Frontal cortex (tissue), 4 donors: ENCODE measurements around the gene NAALADL2. TPM values are rescaled to one million over a fixed set of nuclear protein-coding genes. Genes with fewer than 3 reads are reported as not detected.
A peak's percentile ranks its signal among the peaks of the same experiment; 100 is the strongest.
"Not testable (repeated sequence)": the region's sequence is repeated elsewhere in the genome, so short reads cannot be mapped to it uniquely, and the experiment has no call there.

ENCODE experiments used
- DNase-seq, 2 donors: peaks; one replicate each; pipeline ENCODE4 v3.0.0; 2012; ENCODE audit warnings: low spot score in 2 of 2
- FAIRE-seq: peaks from 2 replicates; lab custom pipeline; 2012; peaks lifted over from hg19 to GRCh38; lab: Jason Lieb, UNC
- total RNA-seq: library from RNA; depleted of rRNA; stranded (reverse); fragments of >200 nt; gene quantifications from one replicate; pipeline ENCODE4 v1.2.3, GENCODE V29; 2014
- donor health status: control.
- donor health status: control.
- donor health status: control.

Gene NAALADL2
- total RNA-seq, 1 donor from 2014 or later, result 4.9 TPM

GRCh38 chr3:175107995-175108394 lies 248.9 kb downstream of the NAALADL2 start:
- FAIRE-seq, result no peak
- no peak for DNase-seq

DNA sequence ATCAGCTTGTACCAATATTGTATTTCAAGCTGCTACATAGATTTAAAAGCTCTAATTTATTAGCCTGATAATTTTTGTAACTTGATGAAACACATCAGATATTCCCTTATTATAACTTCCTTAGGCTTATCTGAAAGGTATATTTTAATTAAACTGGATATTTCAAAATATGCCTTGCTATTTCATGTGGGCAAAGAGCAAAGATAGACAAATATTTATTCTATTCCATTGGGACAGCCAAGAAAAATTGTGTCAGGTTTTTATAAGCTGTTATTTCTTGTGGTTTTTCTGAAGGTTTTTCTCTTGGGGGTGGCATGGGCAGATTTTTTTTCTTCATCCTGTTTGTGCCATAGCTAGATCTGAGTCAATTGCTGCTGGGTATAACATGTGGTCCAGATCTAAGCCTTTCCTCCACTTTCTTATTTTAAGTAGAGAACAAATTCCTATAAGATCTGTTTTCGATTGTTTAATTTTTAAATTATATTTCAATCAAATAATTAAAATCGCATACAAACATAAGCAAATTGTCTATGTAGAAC lies 249.5 kb downstream of the NAALADL2 start:
- DNase-seq, result no peak
- FAIRE-seq, result no peak

GRCh38 chr3:175111036-175111435 lies 251.9 kb downstream of the NAALADL2 start:
- FAIRE-seq, result no peak
- no peak for DNase-seq

- DNase-seq (no peak), FAIRE-seq (no peak)
These were observed 259.3 kb downstream of the NAALADL2 start for GRCh38 chr3:175118382-175118941.

DNA sequence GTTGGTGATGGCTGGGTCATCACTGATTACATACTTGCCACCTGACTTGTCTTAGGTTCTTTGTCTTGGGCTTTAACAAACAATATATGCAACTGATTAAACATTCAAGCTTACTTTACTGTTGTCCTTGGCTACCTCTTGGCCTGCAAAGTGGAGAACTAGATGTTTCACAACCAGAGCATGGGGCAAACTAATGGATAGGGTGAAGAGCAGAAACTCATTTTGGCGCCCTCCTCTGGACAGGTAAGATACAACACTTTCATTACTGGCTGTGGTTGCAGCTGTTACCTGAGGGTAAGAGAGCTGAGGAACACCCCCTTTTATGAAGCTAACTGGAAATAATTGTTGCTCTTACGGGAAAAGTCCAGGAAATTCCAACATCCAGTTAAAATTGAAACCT lies 262.1 kb downstream of the NAALADL2 start:
- DNase-seq (no peak), FAIRE-seq (no peak)

DNA sequence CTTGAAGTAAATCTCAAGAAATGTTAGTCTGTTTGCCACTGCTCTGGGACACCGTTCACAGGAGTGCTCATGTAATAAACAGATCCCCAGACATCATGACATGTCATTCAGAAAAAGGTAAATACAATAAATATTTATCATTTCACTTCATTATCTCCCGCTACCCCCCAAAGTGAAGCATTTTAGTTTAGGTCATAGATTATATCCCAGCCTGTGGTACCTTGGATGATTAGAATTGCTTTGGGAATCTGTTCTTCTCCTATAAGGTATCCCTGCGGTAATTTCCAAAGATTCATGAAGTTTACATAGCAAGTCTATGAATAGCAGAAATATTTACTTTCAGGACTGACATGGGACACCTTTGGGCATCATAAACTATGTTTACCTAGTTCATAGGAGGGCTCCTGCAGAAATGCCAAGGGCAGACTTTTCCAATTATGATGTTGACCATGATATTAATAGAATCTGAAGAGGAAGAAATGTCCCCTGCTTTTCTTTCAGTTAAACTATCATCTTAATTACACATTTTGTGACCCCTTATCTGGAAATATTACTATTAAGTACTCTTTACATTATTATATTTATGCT lies 268.0 kb downstream of the NAALADL2 start:
- FAIRE-seq (no peak), DNase-seq (no peak)

GRCh38 chr3:175129126-175129525 lies 270.0 kb downstream of the NAALADL2 start:
- DNase-seq (no peak), FAIRE-seq (no peak)

GRCh38 chr3:175129571-175129970 lies 270.4 kb downstream of the NAALADL2 start:
- FAIRE-seq, result no peak

DNA sequence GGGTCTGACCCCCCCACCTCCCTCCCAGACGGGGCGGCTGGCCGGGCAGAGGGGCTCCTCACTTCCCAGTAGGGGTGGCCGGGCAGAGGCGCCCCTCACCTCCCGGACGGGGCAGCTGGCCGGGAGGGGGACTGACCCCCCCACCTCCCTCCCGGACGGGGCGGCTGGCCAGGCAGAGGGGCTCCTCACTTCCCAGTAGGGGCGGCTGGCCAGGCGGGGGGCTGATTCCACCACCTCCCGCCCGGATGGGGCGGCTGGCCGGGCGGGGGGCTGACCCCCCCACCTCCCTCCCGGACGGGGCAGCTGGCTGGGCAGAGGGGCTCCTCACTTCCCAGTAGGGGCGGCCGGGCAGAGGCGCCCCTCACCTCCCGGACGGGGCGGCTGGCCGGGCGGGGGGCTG lies 272.7 kb downstream of the NAALADL2 start:
- not testable (repeated sequence) for DNase-seq, FAIRE-seq

More at GRCh38 chr3:175129571-175129970, 270.4 kb downstream of the NAALADL2 start:
- no peak for DNase-seq

DNA sequence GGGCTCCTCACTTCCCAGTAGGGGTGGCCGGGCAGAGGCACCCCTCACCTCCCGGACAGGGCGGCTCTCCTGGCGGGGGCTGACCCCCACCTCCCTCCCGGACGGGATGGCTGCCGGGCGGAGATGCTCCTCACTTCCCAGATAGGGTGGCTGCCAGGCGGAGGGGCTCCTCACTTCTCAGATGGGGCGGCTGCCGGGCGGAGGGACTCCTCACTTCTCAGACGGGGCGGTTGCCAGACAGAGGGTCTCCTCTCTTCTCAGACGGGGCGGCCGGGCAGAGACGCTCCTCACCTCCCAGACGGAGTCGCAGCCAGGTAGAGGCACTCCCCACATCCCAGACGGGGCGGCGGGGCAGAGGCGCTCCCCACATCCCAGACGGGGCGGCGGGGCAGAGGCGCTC lies 273.6 kb downstream of the NAALADL2 start:
- not testable (repeated sequence) for DNase-seq, FAIRE-seq

DNA sequence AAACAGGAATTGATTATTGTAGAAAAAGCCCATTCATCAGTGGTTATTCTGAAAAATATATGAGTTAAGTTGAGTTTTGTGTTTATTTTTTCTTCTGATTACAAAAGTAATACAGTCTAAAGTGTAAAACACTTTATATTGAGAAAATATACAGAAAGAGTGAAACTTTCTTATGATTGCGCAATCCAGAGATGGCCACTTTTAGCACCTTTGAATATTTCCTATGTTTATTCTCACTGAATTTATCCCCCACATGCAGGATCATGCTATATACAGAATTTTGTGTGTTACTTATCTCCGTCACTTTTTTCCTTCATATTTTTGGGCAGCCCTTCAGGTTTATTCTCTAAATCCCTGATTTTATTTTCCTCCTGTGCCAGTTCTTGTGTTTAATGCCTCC lies 285.2 kb downstream of the NAALADL2 start:
- no peak for DNase-seq
- no peak for FAIRE-seq

DNA sequence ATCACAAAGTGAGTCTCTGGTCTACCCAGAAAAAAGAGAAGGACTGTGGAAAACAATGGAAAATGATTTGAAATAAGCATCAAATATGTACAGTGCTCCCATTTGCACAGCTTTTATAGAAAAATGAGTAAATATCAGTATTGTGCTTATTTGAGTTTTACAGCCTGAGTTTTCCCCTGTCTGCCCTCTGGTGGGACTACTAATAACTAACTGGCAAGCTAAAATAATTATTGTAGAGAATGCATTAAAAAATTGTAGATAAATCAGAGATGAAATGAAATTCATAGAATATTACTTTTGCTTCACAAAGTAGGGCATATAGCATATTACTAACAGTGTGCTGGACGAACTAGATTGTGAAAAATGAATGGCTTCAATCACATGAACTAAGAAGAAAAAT lies 287.1 kb downstream of the NAALADL2 start:
- FAIRE-seq (peak; percentile 44), DNase-seq (no peak)

DNA sequence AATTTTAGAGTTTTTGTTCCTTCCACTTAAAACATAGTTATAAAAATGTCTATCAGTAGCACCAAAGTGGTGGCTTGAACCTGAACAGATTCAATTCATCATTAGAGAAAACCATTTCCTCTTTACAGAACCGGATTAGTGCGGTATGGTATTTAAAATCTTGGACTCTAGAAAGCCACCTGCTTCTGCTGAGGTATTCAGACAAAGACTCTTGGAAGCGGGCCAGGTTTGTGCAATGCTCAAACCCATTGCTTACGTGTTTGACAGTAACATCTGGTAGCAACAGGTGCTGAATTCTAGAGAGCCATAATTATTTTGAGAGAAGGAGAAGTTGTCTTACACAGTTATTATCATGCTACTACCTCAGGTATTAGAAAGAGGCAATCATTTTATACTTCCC lies 290.5 kb downstream of the NAALADL2 start:
- FAIRE-seq, result no peak
- DNase-seq, result no peak

DNA sequence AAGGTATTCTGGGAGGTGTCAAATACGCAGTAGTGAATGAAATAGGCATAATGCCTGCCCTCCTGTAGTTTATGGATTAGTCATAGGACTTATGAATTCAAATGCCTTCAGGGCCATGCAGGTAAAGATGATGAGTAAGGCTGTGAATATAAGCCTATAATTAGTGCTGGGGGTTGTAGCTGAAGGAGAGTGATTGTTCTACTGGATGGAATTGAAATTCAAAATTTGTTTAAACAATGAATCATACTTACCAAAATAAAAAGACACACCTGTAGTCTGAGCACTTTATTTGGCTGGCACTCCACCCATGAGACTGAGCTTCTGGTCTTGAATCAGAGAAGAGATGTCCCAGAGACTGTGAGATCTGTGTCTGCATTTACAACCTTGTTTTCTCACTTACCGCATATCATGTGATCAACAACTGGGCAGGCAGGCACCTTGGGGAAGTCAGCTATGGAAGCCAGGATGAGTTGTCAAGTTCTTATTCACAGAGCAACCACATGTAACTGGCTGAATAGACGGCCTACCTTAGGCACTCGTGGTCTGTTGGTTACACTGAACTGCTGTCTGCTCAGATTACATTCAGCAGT lies 291.8 kb downstream of the NAALADL2 start:
- DNase-seq (no peak), FAIRE-seq (no peak)

GRCh38 chr3:175153595-175153994 lies 294.5 kb downstream of the NAALADL2 start:
- DNase-seq, result no peak
- FAIRE-seq, result no peak

- DNase-seq (no peak), FAIRE-seq (no peak)
These were observed 296.0 kb downstream of the NAALADL2 start for GRCh38 chr3:175155172-175155571.

DNA sequence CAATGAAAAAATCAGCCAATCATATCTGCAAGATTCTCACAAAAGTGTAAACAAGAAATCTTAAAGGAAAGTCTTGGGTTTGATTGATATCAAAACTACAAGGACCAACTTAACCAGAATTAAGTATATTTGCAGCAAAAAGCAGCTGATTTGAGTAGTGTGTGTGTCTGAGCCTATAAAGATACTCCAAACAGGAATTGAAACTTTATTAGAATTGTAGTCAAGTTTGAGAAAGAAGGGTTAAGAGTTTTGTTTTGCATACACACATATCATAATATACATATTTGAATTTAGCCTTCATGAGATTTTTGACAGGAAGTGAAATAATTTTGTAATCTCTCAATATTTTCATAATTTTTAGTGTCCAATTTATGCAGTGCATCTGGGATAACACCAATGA lies 300.1 kb downstream of the NAALADL2 start:
- DNase-seq (no peak), FAIRE-seq (no peak)

DNA sequence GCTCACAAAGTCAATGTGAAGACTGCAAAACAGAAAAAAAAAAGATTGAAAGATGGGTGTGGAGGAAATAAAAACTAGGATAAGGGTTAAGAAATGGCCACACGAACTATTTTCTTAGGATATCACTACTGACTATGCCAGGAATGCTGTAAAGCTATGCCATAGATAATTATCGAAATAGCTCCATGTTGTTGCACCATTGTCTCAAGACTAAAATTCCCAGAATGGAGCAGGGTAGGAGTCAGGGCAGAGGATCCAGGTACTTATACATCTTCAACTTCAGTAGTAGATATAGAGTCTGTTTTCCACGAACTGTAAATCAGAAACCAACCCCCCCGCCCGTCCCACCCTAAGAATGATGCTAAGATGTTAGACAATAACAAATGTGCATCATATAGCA lies 302.2 kb downstream of the NAALADL2 start:
- DNase-seq (no peak), FAIRE-seq (no peak)

DNA sequence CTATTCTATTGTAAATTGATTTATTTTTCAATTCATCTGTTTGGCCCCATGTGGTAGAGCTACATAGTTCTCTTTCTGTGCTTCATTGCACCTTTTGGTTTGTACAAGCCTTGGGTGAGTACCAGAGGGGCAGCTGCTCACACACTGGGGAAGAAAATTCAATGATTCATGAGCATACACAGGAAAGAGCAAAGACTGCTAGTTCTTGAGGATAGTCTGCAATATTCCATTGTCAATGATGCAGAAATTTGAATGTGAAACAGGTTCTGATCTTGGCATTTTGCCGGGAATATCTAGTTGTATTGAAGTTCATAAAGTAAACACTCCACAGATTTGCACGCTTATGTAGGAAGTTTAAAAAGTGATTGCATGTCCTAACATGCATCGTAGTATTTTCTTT lies 304.6 kb downstream of the NAALADL2 start:
- no peak for DNase-seq

GRCh38 chr3:175173117-175173516 lies 314.0 kb downstream of the NAALADL2 start:
- FAIRE-seq, DNase-seq: not testable (repeated sequence)

More for the DNA sequence above, 304.6 kb downstream of the NAALADL2 start:
- FAIRE-seq, result no peak

DNA sequence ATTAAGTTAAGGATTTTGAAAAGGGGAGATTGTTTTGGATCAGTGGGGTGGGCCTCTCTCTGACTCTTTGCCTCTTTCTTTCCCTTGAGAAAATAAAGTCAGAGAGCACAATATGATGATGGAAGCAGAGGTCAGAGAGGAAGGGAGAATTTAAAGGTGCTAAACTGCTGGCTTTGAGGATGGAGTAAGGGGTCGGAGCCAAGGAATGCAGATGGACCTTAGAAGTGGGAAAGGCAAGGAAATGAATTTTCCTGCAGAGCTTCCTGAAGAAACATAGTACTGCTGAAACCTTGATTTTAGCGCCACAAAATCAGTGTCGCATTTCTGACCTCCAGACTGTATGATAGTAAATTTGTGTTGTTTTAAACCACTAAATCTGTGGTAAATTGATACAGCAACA lies 317.4 kb downstream of the NAALADL2 start:
- no peak for FAIRE-seq

More for the DNA sequence above, 317.4 kb downstream of the NAALADL2 start:
- DNase-seq, result no peak
